GM19035 (cell line): Measurements from ENCODE around the gene DOCK2.
A peak's percentile ranks its signal among the peaks of the same experiment; 100 is the strongest.
"Not testable (repeated sequence)": the region's sequence is repeated elsewhere in the genome, so short reads cannot be mapped to it uniquely, and the experiment has no call there.

Experiments
- ATAC-seq: cut with Tn5 transposase; IDR thresholded peaks from one replicate; pipeline ENCODE4 v1.9.1; 2021; ENCODE audit not compliant: unreplicated experiment

The DOCK2 gene

DNA sequence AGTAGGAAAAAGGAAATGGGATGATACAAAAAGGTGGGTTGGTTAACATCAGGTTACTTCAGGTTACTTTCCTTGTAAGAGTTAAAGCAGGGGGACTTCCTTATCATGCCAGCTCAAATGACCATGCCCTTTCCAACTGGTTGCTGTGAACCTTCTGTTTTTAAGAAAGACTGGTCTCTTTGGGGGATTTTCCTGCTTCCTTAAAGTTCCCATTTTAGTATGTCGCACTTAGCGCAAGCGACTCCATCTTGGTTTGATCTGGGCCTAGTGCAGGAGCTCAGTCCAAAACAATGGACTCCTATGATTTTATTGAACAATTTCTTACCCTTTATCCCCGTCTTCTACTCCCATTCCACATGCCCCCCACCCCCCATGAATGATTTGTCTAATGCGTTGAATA, 173.4 kb downstream of the DOCK2 start:
- ATAC-seq = no peak

DNA sequence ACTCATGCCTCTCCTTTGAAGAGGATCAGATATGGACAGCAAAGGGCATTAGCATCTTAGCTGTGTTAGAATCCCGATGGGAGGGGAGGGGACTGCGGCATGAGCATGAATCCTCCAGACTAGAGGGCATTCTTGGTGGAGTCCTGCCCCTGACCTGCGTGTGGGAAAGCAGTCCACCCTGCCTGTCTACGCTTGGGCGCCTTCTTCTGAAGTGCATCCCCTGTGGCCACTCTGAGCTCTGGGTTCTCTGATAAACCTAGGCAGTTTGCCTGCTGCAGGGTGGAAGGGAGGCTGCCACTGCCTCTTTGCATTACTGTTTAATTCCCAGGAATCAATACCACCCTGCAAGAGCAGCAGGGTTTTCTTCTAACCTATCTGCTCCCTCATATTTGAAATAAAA, 173.9 kb downstream of the DOCK2 start:
- ATAC-seq = no peak

DNA sequence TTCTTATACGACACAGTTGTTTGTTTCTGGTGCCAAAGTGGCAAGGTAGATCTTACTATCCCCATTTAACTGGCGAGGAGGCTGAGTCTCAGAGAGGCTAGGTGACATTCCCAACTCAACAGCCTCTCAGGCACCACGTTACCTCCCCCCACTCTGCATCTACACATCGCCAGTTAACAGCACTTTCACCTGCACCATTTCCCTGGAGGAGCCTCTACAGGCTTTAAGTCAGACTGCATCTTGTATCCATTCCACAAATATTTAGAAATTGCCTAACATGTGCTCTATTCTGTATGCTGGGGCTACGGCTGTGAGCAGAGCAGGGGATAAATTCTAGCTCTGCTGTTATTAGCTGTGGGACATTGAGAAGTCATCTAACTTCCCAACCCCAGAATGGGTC, 174.6 kb downstream of the DOCK2 start:
- no peak for ATAC-seq

DNA sequence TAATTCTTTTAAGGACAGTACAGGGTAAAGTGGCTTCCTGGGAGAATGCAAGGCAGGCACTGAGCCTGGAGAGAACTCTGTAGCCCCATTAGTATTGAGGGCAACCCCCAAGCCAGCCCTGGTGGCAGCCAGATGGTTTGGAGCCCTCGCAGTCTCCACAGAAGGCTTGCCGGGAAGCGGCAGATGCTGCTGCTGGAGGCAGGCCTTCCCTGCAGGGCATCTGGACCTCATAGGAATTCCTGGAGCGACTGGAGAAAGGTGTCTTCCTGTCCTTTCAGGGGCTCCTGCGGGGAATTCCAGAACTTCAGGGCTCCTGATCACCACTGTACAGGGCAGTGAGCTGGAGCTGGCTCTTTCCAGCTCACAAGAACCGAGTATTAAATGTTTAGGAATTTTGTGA, 175.7 kb downstream of the DOCK2 start:
- ATAC-seq = no peak

- ATAC-seq = no peak
These were observed 177.0 kb downstream of the DOCK2 start for GRCh38 chr5:169814045-169814444.

DNA sequence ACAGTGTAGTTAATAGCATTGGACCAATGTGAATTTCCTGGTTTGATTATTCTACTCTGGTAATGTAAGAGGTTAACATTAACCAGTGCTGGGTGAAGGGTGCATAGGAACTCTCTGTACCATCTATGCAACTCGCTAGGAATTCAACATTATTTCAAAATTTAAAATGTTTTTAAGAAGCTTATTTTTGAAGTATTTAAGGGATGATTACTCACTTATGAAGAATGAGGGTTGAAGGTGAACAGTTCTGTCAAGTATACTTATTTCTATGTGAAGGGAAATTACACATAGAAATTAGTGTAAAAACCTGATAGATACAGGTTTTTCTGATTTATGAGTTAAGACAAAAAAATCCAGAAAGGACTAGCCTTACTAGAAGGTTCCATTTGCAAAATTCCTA, 177.4 kb downstream of the DOCK2 start:
- ATAC-seq = no peak

DNA sequence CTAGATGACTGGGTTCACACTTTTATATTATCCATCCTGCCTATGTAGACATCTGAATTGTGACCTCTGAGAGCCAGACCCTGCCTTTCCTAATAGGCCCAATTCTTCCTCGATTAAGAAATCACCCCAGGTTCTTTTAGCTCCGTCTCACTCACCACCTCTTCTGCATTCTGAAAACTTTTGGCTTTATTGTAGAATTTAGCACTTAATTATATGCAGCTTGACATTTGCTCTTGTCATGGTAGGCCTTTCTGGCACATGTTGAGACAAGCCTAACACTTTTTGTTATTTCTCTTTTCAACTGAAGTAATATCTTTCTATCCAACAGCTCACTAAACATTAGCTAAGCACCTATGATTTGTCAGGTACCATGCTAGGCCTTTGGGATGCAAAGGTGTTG, 180.0 kb downstream of the DOCK2 start:
- ATAC-seq = no peak

GRCh38 chr5:169826618-169827017, 189.5 kb downstream of the DOCK2 start:
- no peak for ATAC-seq

GRCh38 chr5:169827769-169828168, 190.7 kb downstream of the DOCK2 start:
- no peak for ATAC-seq

- peak; percentile 47 for ATAC-seq
These were observed 191.3 kb downstream of the DOCK2 start for GRCh38 chr5:169828385-169828784.

DNA sequence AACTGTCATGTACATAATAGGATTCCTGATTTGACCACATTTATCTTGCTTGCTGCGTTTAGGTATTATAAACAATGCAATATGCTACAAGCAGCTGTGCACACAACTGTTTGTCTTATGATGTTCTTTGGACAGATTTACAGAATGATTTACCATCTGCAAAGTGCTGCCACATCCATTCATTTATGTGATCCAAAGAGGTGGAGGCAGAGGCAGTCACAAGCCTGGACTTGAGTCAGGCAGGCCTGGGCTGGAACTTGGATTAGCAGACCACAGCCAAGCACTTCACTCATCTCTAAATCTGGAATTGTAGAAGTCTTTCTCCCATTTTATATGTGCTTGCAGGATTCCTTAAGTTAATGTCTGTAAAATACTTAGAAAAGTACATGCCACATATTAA, 194.3 kb downstream of the DOCK2 start:
- no peak for ATAC-seq

DNA sequence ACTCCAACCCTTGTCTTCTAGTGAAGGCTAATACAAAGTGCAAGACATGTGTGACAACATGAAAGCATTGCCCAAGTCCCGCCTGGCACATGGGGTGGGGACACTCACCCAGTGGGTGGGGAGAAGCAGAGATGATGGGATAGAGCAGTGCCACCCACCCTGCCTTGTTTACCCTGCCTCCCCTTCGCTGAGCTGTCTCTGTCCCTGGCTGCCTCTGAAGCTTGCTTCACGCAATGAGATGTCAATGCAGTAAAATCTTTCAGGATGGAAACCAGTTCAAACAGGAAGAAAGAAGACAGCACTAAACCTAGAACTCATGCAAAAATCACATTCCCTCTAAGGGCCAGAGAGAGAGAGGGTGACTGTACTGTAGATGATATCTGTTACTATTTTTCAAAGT, 195.2 kb downstream of the DOCK2 start:
- ATAC-seq = no peak

DNA sequence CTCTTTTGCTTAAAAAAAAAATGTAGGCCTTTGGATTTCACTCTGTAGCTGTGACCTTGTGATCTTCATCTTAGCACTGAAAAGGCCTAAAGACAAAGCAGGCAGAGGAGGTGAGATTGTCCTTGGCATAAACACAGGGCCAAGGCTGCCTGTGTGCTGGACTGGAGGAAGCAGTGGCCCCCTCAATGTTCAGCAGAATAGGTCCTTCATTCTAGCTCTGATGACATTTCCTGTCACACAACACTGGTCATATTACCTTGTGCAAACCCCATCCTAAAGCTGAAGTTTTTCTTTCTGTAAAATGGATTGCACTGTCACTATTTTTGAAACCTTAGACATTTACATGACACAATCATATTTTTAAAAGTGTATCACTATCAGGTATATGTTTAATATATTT, 195.8 kb downstream of the DOCK2 start:
- ATAC-seq = no peak

- ATAC-seq = not testable (repeated sequence)
These were observed 196.7 kb downstream of the DOCK2 start for GRCh38 chr5:169833681-169834292.

GRCh38 chr5:169834540-169834939, 197.5 kb downstream of the DOCK2 start:
- not testable (repeated sequence) for ATAC-seq

GRCh38 chr5:169836835-169837536, 199.9 kb downstream of the DOCK2 start:
- ATAC-seq = no peak

- ATAC-seq = no peak
These were observed 200.6 kb downstream of the DOCK2 start for GRCh38 chr5:169837686-169838085.

DNA sequence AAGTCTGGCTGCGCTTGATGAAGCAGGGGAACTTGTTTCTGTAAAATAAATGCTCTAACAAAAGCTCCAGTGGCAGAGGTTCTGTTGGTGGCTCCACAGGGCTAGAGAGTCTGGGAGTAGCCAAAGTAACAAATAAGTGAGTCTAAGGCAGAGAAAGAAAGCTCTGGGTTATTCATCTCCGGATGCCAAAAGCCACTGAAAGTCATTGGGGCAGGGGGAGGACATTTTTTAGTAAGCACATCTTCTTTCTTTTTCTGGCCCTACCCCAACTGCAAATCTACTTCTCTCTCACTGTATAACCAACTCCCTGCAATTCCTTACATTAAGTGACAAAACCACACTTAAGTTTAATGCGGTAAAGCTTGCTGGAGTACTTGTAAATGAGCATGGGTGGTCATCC, 201.6 kb downstream of the DOCK2 start:
- ATAC-seq = peak; percentile 87

- ATAC-seq = no peak
These were observed 203.3 kb downstream of the DOCK2 start for GRCh38 chr5:169840405-169840804.

DNA sequence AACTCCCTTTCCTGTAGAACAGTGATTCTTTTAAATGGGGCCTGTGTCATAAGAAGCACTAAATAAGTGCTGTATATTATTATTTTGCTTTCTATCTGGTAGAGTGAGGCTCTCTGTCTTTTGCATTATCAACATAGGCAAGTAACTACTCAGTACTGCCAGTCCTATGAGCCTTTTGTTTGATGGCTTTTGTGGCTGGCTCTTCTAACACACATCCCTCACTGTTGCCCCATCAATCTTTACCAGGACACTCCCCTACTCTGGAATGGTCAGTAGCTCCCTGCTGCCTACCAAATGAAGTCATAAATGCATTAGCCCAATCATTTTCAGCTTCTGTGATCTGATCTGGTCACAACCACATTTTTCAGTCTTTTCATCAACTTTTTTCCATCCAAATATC, 205.6 kb downstream of the DOCK2 start:
- ATAC-seq = no peak

DNA sequence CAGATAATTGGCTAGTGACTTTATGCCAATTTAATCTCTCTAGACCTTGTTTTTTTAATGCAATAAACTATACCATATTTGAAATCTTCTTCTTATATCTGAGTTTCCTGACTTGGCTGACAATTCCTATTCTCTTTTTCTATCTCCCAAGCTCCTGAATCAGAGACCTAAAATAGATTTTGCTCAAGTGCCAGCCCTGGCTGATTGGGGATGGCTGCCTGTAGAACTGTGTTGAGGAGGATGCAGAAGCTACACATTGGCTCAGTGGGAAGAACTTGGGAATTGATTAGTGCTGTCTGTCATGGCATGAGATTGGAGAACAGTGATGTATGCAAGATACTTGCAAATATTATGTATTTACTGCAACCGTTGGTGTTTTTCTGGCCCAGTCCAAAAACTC, 210.4 kb downstream of the DOCK2 start:
- no peak for ATAC-seq

DNA sequence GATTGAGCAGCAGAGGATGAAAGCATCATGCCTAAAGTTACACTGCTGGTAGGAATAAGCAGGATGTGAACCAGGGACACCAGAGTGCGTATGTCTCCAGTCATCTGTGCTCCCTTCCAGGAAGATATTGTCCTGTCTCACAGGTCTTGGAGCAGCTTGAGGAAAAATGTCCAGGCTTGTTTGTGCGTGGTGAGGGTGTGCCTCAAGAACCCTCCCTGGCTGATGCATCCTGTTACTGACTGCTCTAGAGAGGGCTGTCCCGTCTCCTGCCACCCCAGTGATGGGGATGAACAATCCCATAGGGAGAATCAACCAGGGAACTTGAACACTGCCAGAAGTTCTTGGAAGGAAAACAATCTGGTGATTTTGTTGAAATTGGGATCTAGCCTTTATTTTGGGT, 211.2 kb downstream of the DOCK2 start:
- no peak for ATAC-seq

DNA sequence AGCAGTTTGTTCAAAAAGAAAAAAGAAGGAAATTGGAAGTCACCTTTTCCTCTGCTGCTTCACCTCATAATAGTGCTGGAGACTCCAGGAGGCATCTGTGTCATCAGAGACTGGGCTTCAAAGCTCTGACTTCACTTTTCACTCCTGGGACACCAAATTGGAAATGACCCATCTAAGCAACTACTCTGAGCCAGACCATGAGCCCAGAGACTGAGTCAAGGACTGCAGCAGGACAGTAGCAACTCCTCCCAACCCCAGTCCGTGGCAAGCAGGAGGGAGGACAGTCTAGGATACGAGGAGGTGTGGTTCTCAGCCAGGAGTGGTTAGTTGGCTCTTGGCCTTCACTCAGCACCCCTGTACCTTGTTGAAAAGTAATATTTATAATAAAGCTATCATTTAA, 211.7 kb downstream of the DOCK2 start:
- ATAC-seq = no peak
